Activated T-helper 1 cell treated with anti-CD3 and anti-CD28 coated beads, Interleukin-2, amount 50 U/mL, for 16 hours (primary cell): ENCODE data around the gene UBASH3B.

Experiments used
- DNase-seq, 2 donors: peaks; one replicate each; pipeline ENCODE4 v3.0.0-alpha.2; 2020; ENCODE audit warnings: low read depth in 1 of 2, low spot score in 1 of 2

Gene UBASH3B

GRCh38 chr11:122673701-122674100 is 18.2 kb downstream of the UBASH3B start:
- no peak for DNase-seq

- no peak for DNase-seq
Measured at GRCh38 chr11:122676638-122677037, 21.1 kb downstream of the UBASH3B start.

- no peak for DNase-seq
Measured at GRCh38 chr11:122677256-122677655, 21.7 kb downstream of the UBASH3B start.

GRCh38 chr11:122678406-122678805 is 22.9 kb downstream of the UBASH3B start:
- no peak for DNase-seq

GRCh38 chr11:122679466-122679865 is 23.9 kb downstream of the UBASH3B start:
- DNase-seq = no peak

GRCh38 chr11:122681070-122681469 is 25.5 kb downstream of the UBASH3B start:
- DNase-seq = no peak

GRCh38 chr11:122681735-122682134 is 26.2 kb downstream of the UBASH3B start:
- DNase-seq = no peak

GRCh38 chr11:122682464-122682863 is 26.9 kb downstream of the UBASH3B start:
- no peak for DNase-seq

- DNase-seq = no peak
Measured at GRCh38 chr11:122685041-122685440, 29.5 kb downstream of the UBASH3B start.

GRCh38 chr11:122686111-122686510 is 30.6 kb downstream of the UBASH3B start:
- DNase-seq = no peak

GRCh38 chr11:122690384-122690783 is 34.9 kb downstream of the UBASH3B start:
- DNase-seq = no peak

- DNase-seq = no peak
Measured at GRCh38 chr11:122690801-122691548, 35.5 kb downstream of the UBASH3B start.

GRCh38 chr11:122691549-122692150 is 36.1 kb downstream of the UBASH3B start:
- DNase-seq = no peak

- no peak for DNase-seq
Measured at GRCh38 chr11:122692444-122692843, 36.9 kb downstream of the UBASH3B start.

GRCh38 chr11:122695076-122695615 is 39.6 kb downstream of the UBASH3B start:
- DNase-seq = no peak

- peak; percentile 33 to 44 for DNase-seq
Measured at GRCh38 chr11:122696662-122697061, 41.1 kb downstream of the UBASH3B start.

- no peak for DNase-seq
Measured at GRCh38 chr11:122697636-122698167, 42.2 kb downstream of the UBASH3B start.

GRCh38 chr11:122698392-122698791 is 42.9 kb downstream of the UBASH3B start:
- DNase-seq = no peak

GRCh38 chr11:122700666-122701065 is 45.1 kb downstream of the UBASH3B start:
- no peak for DNase-seq

GRCh38 chr11:122701143-122701542 is 45.6 kb downstream of the UBASH3B start:
- DNase-seq = no peak

- peak in 1 of 2 donors; percentile 29 for DNase-seq
Measured at GRCh38 chr11:122703541-122704272, 48.2 kb downstream of the UBASH3B start.

GRCh38 chr11:122705396-122705795 is 49.9 kb downstream of the UBASH3B start:
- DNase-seq = no peak
